Measurements from ENCODE around the gene FAM180B.
"Not testable (repeated sequence)": the region's sequence is repeated elsewhere in the genome, so short reads cannot be mapped to it uniquely, and the experiment has no call there.

FAM180B gene

GRCh38 chr11:47586098-47586855 is at the start of gene FAM180B:
FAM180B (plus strand) TSS chr11:47586678; CDS start chr11:47586769, 91 bp downstream.
- DNase-seq: no peak

DNA sequence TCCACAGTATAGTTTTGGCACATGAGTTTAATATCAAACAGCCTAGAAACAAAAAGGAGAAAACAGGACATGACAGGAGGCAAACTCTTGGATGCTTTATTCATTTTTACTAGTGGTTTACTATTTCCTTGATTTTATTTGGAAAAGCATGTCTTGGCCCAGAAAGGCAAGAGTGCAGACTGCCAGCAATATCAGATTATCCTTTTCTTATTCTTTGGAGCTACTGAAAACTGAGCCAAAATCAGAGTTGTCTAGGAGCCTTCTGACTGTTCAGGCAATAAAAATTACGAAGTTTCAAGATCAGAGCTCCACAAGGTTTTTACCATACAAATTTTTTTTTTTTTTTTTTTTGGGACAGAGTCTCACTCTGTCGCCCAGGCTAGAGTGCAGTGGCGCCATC is 49.6 kb upstream of the FAM180B start:
- DNase-seq: no peak

GRCh38 chr11:47538741-47539565 is 47.5 kb upstream of the FAM180B start:
- no peak for DNase-seq

GRCh38 chr11:47539681-47540039 is 46.8 kb upstream of the FAM180B start:
- DNase-seq: no peak

DNA sequence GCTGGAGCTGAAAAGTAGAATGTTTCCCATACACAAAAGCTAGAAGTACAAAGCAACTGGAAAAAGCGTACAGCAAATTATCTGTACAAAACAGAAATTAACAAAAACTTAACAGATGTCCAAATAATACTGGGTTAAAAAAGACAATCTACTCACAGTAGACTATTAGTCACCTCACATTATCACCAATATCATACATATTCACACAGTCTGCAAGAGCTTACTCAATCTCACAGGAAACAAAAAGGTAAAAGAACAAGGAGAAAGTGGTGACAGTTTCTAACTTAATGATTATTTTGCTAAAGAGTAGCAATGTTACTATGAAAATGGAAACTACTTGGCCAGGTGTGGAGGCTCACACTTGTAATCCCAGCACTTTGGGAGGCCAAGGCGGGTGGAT is 45.4 kb upstream of the FAM180B start:
- no peak for DNase-seq

DNA sequence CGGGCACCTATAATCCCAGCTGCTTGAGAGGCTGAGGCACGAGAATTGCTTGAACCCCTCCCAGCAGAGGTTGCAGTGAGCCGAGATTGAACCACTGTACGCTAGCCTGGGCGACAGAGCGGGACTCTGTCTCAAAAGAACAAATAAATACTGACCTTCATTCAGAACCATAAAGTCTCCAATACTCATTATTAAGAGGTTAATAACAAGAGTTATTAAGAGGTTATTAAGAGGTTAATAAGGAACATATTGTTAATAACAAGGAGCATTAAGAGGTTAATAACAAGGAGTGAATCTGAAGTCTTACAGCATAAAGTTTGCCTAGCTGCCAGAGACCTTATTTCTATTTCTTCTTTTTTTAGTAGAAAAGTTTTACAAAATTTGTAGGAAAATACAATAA is 41.2 kb upstream of the FAM180B start:
- DNase-seq: no peak

DNA sequence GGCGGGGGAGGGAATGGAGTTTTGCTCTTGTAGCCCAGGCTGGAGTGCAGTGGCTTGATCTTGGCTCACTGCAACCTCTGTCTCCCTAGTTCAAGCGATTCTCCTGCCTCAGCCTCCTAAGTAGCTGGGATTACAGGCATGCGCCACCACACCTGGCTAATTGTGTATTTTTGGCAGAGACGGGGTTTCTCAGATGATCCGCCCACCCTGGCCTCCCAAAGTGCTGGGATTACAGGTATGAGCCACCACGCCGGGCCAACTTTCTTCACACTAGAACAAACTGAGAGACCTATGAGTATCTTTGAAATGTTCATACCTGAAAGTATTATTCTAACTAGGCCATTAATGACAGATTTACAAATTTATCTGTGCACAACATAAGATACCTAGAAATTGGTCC is 40.2 kb upstream of the FAM180B start:
- DNase-seq: not testable (repeated sequence)

GRCh38 chr11:47550288-47551047 is 36.0 kb upstream of the FAM180B start:
- peak; percentile 25 for DNase-seq

DNA sequence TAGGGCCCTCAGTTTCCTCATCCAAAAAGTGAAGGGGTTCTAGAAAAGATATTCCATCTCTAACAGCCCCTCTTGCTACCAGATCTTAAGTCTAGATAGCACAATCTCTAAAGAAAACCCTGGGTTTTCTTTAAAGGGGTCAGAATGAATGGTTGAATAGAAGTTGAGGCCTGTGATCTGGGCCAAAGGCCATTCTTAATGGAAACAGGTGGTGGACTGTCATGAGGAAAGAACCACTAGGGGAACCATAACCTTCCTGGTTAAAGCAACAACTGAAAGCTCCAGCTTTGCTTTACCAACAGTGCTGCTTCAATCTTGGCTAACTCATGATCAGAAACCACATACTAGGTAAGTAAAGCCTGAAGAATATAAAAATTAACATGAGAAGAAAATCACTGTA is 35.4 kb upstream of the FAM180B start:
- DNase-seq: peak; percentile 72

DNA sequence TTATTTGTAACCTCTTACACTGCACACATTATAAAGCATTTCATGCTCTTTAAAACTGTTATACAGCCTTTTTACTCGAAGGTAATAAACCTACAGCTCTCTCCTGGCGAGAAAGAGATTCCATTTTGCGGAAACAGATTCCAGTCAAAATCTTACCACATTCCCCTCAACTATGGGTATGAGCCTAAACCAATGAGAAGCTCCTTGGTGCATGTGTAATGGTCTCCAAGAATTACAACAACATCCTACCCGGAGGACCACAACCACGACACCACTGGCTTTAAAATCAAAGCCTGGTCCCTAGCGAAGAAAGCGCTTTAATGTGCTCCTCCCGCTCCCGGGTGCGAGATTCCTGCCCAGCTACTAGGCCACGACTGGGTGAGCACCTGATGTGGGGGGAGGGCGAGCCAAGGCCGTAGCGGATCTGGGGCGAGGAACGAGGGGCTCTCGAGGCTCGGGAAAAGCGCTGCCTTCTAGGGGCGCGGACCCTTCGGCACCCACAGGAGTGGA is 34.4 kb upstream of the FAM180B start:
- DNase-seq: peak; percentile 50

DNA sequence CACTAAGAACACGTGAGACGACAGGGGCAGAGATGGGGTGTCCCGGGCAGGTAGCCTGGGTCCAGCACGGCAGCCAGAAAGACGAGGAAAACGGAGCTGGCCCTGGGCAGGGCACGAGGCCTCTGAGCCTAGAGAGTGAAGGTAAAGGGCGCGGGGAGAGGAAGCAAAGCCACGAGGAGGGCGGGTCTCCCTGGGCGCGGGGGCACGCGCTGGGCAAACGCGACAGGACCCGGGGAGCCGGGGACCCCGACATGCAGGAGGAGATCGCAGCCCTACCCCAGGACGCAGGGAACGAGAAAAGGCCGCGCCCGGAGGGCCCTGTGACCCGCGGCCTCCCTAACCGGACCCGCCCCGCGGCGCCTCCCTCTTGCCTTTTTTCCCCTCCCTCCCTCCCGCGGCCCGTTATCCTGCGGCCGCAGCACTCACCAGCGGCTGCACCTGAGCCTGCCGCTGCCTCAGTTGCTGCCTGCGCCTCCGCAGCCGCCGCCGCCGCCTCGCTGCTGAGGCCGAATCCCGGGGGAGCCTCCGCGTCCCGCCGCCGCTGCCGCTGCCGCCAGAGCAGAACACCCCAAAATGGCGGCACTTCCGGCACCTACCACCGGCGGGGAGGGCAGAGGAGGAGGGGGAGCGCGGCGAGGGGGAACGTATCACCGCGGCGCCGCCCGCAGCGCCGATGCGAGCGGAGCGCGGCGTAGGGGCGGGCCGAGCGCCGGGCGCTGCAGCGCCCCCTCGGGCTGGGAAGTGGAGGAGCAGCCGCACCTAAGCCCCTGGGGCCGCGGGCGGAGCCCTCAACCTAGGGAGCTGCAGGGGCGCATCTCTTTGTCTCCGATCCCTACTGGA is 33.7 kb upstream of the FAM180B start, which contains the start of gene CELF1:
CELF1 (minus strand) TSS at position 567 of the 840 bp plus-strand sequence. CDS start 53,609 bp downstream, outside the sequence.
- peak; percentile 97 for DNase-seq

DNA sequence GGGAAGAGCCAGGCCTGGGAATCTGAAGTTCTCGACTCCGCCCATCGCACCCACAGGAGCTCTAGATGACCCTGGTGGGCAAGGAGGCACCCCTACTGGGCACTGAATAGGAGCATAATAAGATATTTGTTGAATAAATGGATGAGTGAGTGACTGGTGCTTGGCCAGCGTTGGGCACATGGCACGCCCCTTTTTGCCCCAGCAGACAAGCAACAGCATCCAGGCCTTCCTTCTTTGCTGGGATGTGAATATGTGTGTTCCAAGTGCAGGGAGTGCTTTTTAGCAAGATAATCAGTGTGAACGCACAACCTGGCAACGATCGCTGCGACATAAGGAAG is 33.1 kb upstream of the FAM180B start:
- no peak for DNase-seq

GRCh38 chr11:47557004-47557403 is 29.5 kb upstream of the FAM180B start:
- DNase-seq: not testable (repeated sequence)

DNA sequence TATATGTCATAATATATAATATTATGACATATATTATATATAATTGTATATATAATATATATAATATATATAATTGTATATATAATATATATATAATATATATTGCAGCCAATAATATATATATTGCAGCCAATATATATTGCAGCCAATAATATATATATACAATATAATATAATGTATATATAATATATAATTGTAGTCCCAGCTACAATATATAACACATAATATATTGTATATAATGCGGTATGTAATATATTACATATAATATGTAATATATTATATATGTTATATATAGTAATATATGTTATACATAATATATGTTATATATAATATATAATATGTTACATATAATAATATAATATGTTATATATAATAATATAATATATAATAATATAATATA is 27.8 kb upstream of the FAM180B start:
- no peak for DNase-seq

DNA sequence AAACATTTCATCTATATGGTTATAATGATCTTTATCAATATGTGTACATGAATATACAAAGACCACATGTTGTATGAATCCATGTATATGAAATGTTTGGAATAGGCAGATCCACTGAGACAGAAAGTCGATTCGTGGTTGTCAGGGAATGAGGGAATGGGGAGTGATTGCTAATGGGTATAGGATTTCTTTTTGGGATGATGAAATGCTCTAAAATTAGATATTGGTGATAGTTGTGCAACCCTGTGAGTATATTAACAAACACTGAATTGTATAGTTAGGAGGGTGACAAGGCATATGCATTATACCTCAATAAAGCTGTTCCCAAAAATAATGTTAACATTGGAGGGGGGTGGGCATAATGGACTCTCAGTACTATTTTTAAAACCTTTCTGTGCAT is 26.1 kb upstream of the FAM180B start:
- no peak for DNase-seq

- not testable (repeated sequence) for DNase-seq
These were observed 24.1 kb upstream of the FAM180B start for GRCh38 chr11:47562393-47562792.

DNA sequence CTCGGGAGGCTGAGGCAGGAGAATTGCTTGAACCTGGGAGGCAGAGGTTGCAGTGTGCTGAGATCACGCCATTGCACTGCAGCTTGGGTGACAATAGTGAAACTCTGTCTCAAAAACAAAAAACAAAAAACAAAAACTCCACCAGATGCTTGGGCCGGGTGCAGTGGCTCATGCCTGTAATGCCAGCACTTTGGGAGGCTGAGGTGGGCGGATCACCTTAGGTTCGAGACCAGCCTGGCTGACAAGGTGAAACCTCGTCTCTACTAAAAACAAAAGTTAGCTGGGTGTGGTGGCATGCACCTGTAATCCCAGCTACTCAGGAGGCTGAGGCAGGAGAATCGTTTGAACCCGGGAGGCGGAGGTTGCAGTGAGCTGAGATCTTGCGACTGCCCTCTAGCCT is 22.1 kb upstream of the FAM180B start:
- DNase-seq: not testable (repeated sequence)

DNA sequence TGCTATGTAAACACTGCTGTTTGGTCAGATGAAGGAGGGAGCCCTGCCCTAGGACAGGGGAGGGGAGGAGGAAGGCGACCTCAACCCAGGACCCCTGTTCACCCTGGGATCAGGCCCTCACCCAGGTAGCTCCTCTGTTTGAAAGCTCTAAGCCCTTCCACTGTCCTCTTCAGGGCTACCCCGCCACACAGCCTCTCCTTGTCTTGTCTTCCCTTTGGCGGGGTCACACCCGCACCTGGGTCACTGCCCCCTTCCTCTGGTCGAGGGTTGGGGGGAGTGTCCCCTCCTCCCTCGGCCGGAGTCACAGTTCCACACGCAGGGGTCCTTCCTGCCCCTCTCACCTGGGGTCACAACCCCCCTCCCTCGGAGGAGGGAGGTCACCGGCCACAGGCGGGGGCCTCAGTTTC is 21.5 kb upstream of the FAM180B start:
- DNase-seq: peak; percentile 20

DNA sequence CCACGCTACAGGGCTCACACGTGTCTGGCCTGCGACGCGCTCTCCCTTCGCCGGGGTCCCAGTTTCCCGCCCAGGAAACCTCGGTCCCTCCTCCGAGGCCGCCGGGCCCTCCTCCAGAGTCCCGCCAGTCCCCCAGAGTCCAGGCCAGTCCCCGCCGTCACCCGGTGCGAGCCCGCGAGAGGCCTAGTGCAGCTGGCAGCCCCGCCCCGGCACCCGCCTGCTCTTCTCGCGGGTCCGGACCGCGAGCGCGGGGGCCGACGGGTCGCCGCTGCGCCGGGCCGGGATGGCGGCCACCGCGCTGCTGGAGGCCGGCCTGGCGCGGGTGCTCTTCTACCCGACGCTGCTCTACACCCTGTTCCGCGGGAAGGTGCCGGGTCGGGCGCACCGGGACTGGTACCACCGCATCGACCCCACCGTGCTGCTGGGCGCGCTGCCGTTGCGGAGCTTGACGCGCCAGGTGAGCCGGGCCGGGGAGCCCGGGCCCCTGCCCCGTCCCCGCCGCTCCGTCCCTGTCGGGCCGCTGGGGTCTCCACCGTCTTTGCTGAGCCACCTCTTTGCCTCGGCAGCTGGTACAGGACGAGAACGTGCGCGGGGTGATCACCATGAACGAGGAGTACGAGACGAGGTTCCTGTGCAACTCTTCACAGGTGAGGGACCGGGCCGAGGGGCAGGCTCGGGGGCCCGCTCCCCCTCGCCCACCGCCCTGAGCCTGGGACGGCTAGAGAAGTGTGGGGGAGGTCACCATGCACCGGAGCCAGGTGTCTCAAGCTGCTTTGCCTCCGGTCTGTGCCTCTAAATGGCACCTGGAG is 20.9 kb upstream of the FAM180B start, which contains the start of gene PTPMT1:
PTPMT1 (plus strand) TSS at position 260 of the 809 bp plus-strand sequence; CDS start at position 284, 24 bp downstream.
- DNase-seq: peak; percentile 93

GRCh38 chr11:47566149-47566698 is 20.3 kb upstream of the FAM180B start:
- DNase-seq: peak; percentile 51

- no peak for DNase-seq
These were observed 16.8 kb upstream of the FAM180B start for GRCh38 chr11:47569646-47570045.

Data from hematopoietic multipotent progenitor cell treated with erythropoietin and hydrocortisone succinate and interleukin-3 and kit ligand, for 4 days (in vitro differentiated cells).